SK-N-SH treated with all-trans-retinoic acid at 6 μM for 48 hours (cell line): ENCODE data around the gene TTBK1.

Source experiments
- ATAC-seq: fragments of 200-7000 bp; cut with Tn5 transposase; 3 replicates; pipeline ENCODE4 v1.9.1; 2020; ENCODE audit warnings: mild to moderate bottlenecking, moderate library complexity
- ARNTL ChIP-seq: fragments of 450-650 bp; formaldehyde crosslinking; IDR thresholded peaks from 2 replicates; pipeline ENCODE4 v1.5.0; 2020; ENCODE audit warnings: low read depth, mild to moderate bottlenecking, moderate library complexity, borderline replicate concordance
- CREB5 ChIP-seq: fragments of 250-450 bp; sonication (Bioruptor Pico); IDR thresholded peaks from 2 replicates; pipeline ENCODE4 v1.5.1; 2020; ENCODE audit warnings: low read depth, mild to moderate bottlenecking, moderate library complexity
- CSDC2 ChIP-seq: fragments of 250-450 bp; sonication (Bioruptor Pico); IDR thresholded peaks from 2 replicates; pipeline ENCODE4 v1.5.0; 2020; ENCODE audit warnings: mild to moderate bottlenecking, moderate library complexity
- CSRNP3 ChIP-seq: fragments of 250-450 bp; sonication (Bioruptor Pico); IDR thresholded peaks from 2 replicates; pipeline ENCODE4 v1.5.1; 2021; ENCODE audit warnings: mild to moderate bottlenecking, moderate library complexity
- ESRRG ChIP-seq: fragments of 250-450 bp; sonication (Bioruptor Pico); IDR thresholded peaks from 2 replicates; pipeline ENCODE4 v1.6.1; 2021; ENCODE audit warnings: mild to moderate bottlenecking
- GLIS3 ChIP-seq: fragments of 250-450 bp; sonication (Bioruptor Pico); IDR thresholded peaks from 2 replicates; pipeline ENCODE4 v1.5.0; 2020; ENCODE audit warnings: mild to moderate bottlenecking, moderate library complexity
- ISL1 ChIP-seq: fragments of 250-450 bp; sonication (Bioruptor Pico); IDR thresholded peaks from 2 replicates; pipeline ENCODE4 v2.1.2; 2022; ENCODE audit warnings: mild to moderate bottlenecking, moderate library complexity
- OSR1 ChIP-seq: fragments of 250-450 bp; sonication (Bioruptor Pico); IDR thresholded peaks from 2 replicates; pipeline ENCODE4 v1.8.0; 2022; ENCODE audit warnings: moderate library complexity, mild to moderate bottlenecking, inconsistent platforms
- PATZ1 ChIP-seq: fragments of 250-450 bp; sonication (Bioruptor Pico); IDR thresholded peaks from 2 replicates; pipeline ENCODE4 v1.8.0; 2020; ENCODE audit warnings: mild to moderate bottlenecking, moderate library complexity, borderline replicate concordance
- POU6F1 ChIP-seq: fragments of 250-450 bp; sonication (Bioruptor Pico); IDR thresholded peaks from 2 replicates; pipeline ENCODE4 v1.8.0; 2021; ENCODE audit warnings: low read depth, mild to moderate bottlenecking, moderate library complexity, borderline replicate concordance
- PPARA ChIP-seq: fragments of 250-450 bp; sonication (Bioruptor Pico); IDR thresholded peaks from 2 replicates; pipeline ENCODE4 v1.5.0; 2020; ENCODE audit warnings: mild to moderate bottlenecking, borderline replicate concordance
- SNAI2 ChIP-seq: fragments of 250-450 bp; sonication (Bioruptor Pico); IDR thresholded peaks from 2 replicates; pipeline ENCODE4 v1.5.0; 2020; ENCODE audit warnings: mild to moderate bottlenecking, moderate library complexity
- TCF4 ChIP-seq: fragments of 250-450 bp; sonication (Bioruptor Pico); IDR thresholded peaks from 2 replicates; pipeline ENCODE4 v1.8.0; 2021; ENCODE audit warnings: mild to moderate bottlenecking, moderate library complexity, borderline replicate concordance
- TOX ChIP-seq: fragments of 250-450 bp; sonication (Bioruptor Pico); IDR thresholded peaks from 2 replicates; pipeline ENCODE4 v1.8.0; 2021; ENCODE audit warnings: mild to moderate bottlenecking, moderate library complexity, borderline replicate concordance
- TSHZ2 ChIP-seq: fragments of 250-450 bp; sonication (Bioruptor Pico); IDR thresholded peaks from 2 replicates; pipeline ENCODE4 v1.5.0; 2020; ENCODE audit warnings: mild to moderate bottlenecking, moderate library complexity
- ZC3H10 ChIP-seq: fragments of 250-450 bp; sonication (Bioruptor Pico); IDR thresholded peaks from 2 replicates; pipeline ENCODE4 v1.5.1; 2021; ENCODE audit warnings: mild to moderate bottlenecking, moderate library complexity
- ZFP3 ChIP-seq: fragments of 250-450 bp; sonication (Bioruptor Pico); IDR thresholded peaks from 2 replicates; pipeline ENCODE4 v1.5.0; 2020; ENCODE audit warnings: mild to moderate bottlenecking, moderate library complexity
- ZFP30 ChIP-seq: fragments of 450-650 bp; formaldehyde crosslinking; IDR thresholded peaks from 2 replicates; pipeline ENCODE4 v1.5.0; 2022; ENCODE audit warnings: mild to moderate bottlenecking, moderate library complexity
- ZNF565 ChIP-seq: fragments of 450-650 bp; formaldehyde crosslinking; conservative IDR thresholded peaks from 2 replicates; pipeline ENCODE4 v1.5.0; 2020; ENCODE audit warnings: low read depth, mild to moderate bottlenecking, moderate library complexity
- ZNF70 ChIP-seq: fragments of 450-650 bp; formaldehyde crosslinking; IDR thresholded peaks from 2 replicates; pipeline ENCODE4 v1.5.0; 2020; ENCODE audit warnings: mild to moderate bottlenecking, moderate library complexity
- ZNF8 ChIP-seq: fragments of 450-650 bp; formaldehyde crosslinking; IDR thresholded peaks from 2 replicates; pipeline ENCODE4 v1.5.0; 2020; ENCODE audit warnings: mild to moderate bottlenecking, moderate library complexity

Gene TTBK1

GRCh38 chr6:43213431-43213830, 29.9 kb upstream of the TTBK1 start:
- TF ChIP-seq ZFP3 (CRISPR knock-in tag) (no peak), ZC3H10 (CRISPR knock-in tag) (no peak), CSDC2 (no peak), ZNF8 (CRISPR knock-in tag) (no peak), TSHZ2 (CRISPR knock-in tag) (no peak), CREB5 (CRISPR knock-in tag) (no peak), TOX (CRISPR knock-in tag) (no peak), ARNTL (CRISPR knock-in tag) (no peak), TCF4 (CRISPR knock-in tag) (no peak), CSRNP3 (no peak)
- no peak for ATAC-seq

GRCh38 chr6:43215066-43215465, 28.2 kb upstream of the TTBK1 start:
- ATAC-seq = no peak
- TF ChIP-seq ESRRG = no peak
- no peak for TF ChIP-seq GLIS3
- no peak for TF ChIP-seq ZNF565
- no peak for TF ChIP-seq POU6F1 (CRISPR knock-in tag)
- no peak for TF ChIP-seq ZFP30 (CRISPR knock-in tag)
- no peak for TF ChIP-seq ZC3H10 (CRISPR knock-in tag)
- no peak for TF ChIP-seq PATZ1 (CRISPR knock-in tag)
- TF ChIP-seq PPARA (CRISPR knock-in tag) = no peak
- no peak for TF ChIP-seq CREB5 (CRISPR knock-in tag)
- no peak for TF ChIP-seq CSDC2
- TF ChIP-seq OSR1 = no peak
- TF ChIP-seq CSRNP3 = no peak
- no peak for TF ChIP-seq ZNF70
- TF ChIP-seq, all 23 proteins: peak for 0

- ATAC-seq = no peak
- TF ChIP-seq ISL1 (no peak), ZNF70 (no peak), CSDC2 (no peak), PPARA (CRISPR knock-in tag) (no peak), ZNF565 (no peak), CSRNP3 (no peak), TOX (CRISPR knock-in tag) (no peak), PATZ1 (CRISPR knock-in tag) (no peak), ZFP3 (CRISPR knock-in tag) (no peak), ARNTL (CRISPR knock-in tag) (no peak), ZNF8 (CRISPR knock-in tag) (no peak), GLIS3 (no peak), ZC3H10 (CRISPR knock-in tag) (no peak), SNAI2 (no peak), TCF4 (CRISPR knock-in tag) (no peak), ESRRG (no peak)
These were observed 27.1 kb upstream of the TTBK1 start for GRCh38 chr6:43216200-43216599.
